PC-3 (cell line): ENCODE measurements around the gene LHX4. TPM values are rescaled to one million over a fixed set of nuclear protein-coding genes. Genes with fewer than 3 reads are reported as not detected.

ENCODE experiments used
- ATAC-seq: fragments of 200-7000 bp; cut with Tn5 transposase; 2 replicates; pipeline ENCODE4 v1.9.1; 2020; ENCODE audit warnings: mild to moderate bottlenecking, moderate library complexity
- BruUV-seq: library from RNA; stranded (reverse); fragments of 400-500 nt; replicated peaks from 2 replicates; lab custom pipeline; 2021; lab: Mats Ljungman, UMichigan
- CTCF ChIA-PET: fragments of 300-600 bp; sonication (Branson Sonifier 250); formaldehyde crosslinking; loops from one replicate; lab custom pipeline; 2022; ENCODE audit warnings: antibody characterized with exemption; lab: Charles Lee
- POLR2A ChIA-PET: fragments of 300-600 bp; sonication (Branson Sonifier 250); formaldehyde crosslinking; loops from one replicate; lab custom pipeline; 2022; ENCODE audit warnings: antibody characterized with exemption; ENCODE audit not compliant: unreplicated experiment; lab: Charles Lee
- DNase-seq: peaks from one replicate; pipeline ENCODE4 v3.0.0-alpha.2; 2015
- H2AFZ ChIP-seq: fragments of 300-600 bp; sonication (generic); 2 replicates; pipeline ENCODE4 v1.6.0; 2016; ENCODE audit warnings: antibody characterized with exemption, low read length
- H3F3A ChIP-seq: fragments of 300-600 bp; sonication (generic); one replicate; pipeline ENCODE4 v1.6.0; 2017; ENCODE audit warnings: antibody characterized with exemption, low read length, control low read depth, mild to moderate bottlenecking; ENCODE audit not compliant: unreplicated experiment
- H3K27ac ChIP-seq: fragments of 300-600 bp; sonication (generic); 2 replicates; pipeline ENCODE4 v1.5.1; 2016; ENCODE audit warnings: mild to moderate bottlenecking, low read length
- H3K27me3 ChIP-seq: fragments of 300-600 bp; sonication (generic); 2 replicates; pipeline ENCODE4 v1.6.1; 2016; ENCODE audit warnings: low read length, mixed read lengths
- H3K36me3 ChIP-seq: fragments of 300-600 bp; sonication (generic); 2 replicates; pipeline ENCODE4 v1.6.1; 2016; ENCODE audit warnings: low read depth, mixed run types, low read length, mixed read lengths
- H3K4me1 ChIP-seq: fragments of 300-600 bp; sonication (generic); 2 replicates; pipeline ENCODE4 v1.5.1; 2016; ENCODE audit warnings: low read length; ENCODE audit not compliant: insufficient read depth
- H3K4me2 ChIP-seq: fragments of 300-600 bp; sonication (generic); 2 replicates; pipeline ENCODE4 v1.6.0; 2016; ENCODE audit warnings: low read length
- H3K4me3 ChIP-seq: fragments of 300-600 bp; sonication (generic); 2 replicates; pipeline ENCODE4 v1.5.1; 2016; ENCODE audit warnings: mild to moderate bottlenecking, low read length, mixed read lengths
- H3K79me2 ChIP-seq: fragments of 300-600 bp; sonication (generic); 2 replicates; pipeline ENCODE4 v1.6.1; 2017; ENCODE audit warnings: low read length, mixed read lengths
- H3K9ac ChIP-seq: fragments of 300-600 bp; sonication (generic); 2 replicates; pipeline ENCODE4 v1.6.0; 2016; ENCODE audit warnings: mild to moderate bottlenecking, low read length
- H3K9me2 ChIP-seq: fragments of 300-600 bp; sonication (generic); replicated peaks from 2 replicates; pipeline ENCODE4 v1.6.1; 2016; ENCODE audit warnings: mixed run types, low read length, mixed read lengths
- H3K9me3 ChIP-seq: fragments of 300-600 bp; sonication (generic); 2 replicates; pipeline ENCODE4 v1.6.1; 2016; ENCODE audit warnings: low read length, mixed read lengths
- H4K20me1 ChIP-seq: fragments of 300-600 bp; sonication (generic); 2 replicates; pipeline ENCODE4 v1.6.1; 2016; ENCODE audit warnings: low read length, mixed read lengths
- CTCF ChIP-seq: fragments of 300-600 bp; sonication (generic); conservative IDR thresholded peaks from 2 replicates; pipeline ENCODE4 v1.5.1; 2017; ENCODE audit warnings: antibody characterized with exemption, low read depth, mild to moderate bottlenecking, low read length
- EZH2 ChIP-seq: fragments of 300-600 bp; sonication (generic); IDR thresholded peaks from one replicate; pipeline ENCODE4 v1.6.1; 2017; ENCODE audit warnings: antibody characterized with exemption, mild to moderate bottlenecking, low read length; ENCODE audit not compliant: unreplicated experiment
- EZH2phosphoT487 ChIP-seq: fragments of 300-600 bp; sonication (generic); IDR thresholded peaks from 2 replicates; pipeline ENCODE4 v1.6.1; 2018; ENCODE audit warnings: mild to moderate bottlenecking, antibody characterized with exemption, low read length, borderline replicate concordance
- intact Hi-C: fragments of 100-400 bp; cut with micrococcal nuclease; formaldehyde crosslinking; loops from 2 replicates; pipeline ENCODE4 v1.9.0; 2023
- total RNA-seq: library from RNA; depleted of rRNA; stranded (reverse); fragments of >200 nt; gene quantifications from 2 replicates; pipeline ENCODE4 v1.2.3, GENCODE V29; 2014

The LHX4 gene
- total RNA-seq, 1 experiment from 2014 or later: 0.04 TPM

DNA sequence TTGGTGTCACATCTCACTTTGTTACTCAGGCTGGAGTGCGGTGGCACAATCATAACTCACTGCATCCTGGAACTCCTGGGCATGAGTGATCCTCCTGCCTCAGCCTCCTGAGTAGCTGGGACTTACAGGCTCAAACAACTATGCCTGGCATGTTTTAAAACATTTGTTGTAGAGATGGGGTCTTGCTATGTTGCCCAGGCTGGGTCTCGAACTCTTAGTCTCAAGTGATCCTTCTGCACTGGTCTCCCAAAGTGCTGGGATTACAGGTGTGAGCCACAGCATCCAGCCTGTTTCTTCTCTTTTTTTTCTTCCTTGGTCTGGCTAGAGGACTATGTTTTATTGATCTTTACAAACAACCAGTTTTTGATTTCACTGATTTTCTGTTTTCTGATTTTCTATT is 64.6 kb downstream of the LHX4 start:
- no peak overlapping the region for H3K9ac ChIP-seq
- TF ChIP-seq EZH2: no peak
- no peak for TF ChIP-seq CTCF
- no peak for TF ChIP-seq EZH2phosphoT487
- no peak overlapping the region for H2AFZ ChIP-seq
- no TSS peak for BruUV-seq
- H3K9me2 ChIP-seq: no peaks in the 10 kb centered on the region
- H3K36me3 ChIP-seq: no peaks in the 10 kb centered on the region
- intact Hi-C loops: no loop called here
- H3K79me2 ChIP-seq: no peaks in the 10 kb centered on the region
- H3K4me3 ChIP-seq: no peak overlapping the region
- H3K9me3 ChIP-seq: no peaks in the 10 kb centered on the region
- 0 out of 2 replicates have a peak, but pooled peaks cover 4% of the 10 kb centered on the region for H3K4me1 ChIP-seq
- H3K27ac ChIP-seq: no peak overlapping the region
- ChIA-PET CTCF (no interaction called here), POLR2A (no interaction called here)
- no peaks in the 10 kb centered on the region for H3K27me3 ChIP-seq
- ATAC-seq (no peak), DNase-seq (no peak)
- no peaks in the 10 kb centered on the region for H3F3A ChIP-seq
- H3K4me2 ChIP-seq: no peak overlapping the region
- H4K20me1 ChIP-seq: no peaks in the 10 kb centered on the region

- ATAC-seq (no peak), DNase-seq (no peak)
- no peaks in the 10 kb centered on the region for H3K36me3 ChIP-seq
- H3K4me2 ChIP-seq: no peak overlapping the region
- ChIA-PET POLR2A (no interaction called here), CTCF (interaction anchor here (0.6 kb wide), 1 partner anchor 1416 kb away, joined by 3 read pairs; no protein-coding TSS in a partner anchor)
- H3F3A ChIP-seq: no peaks in the 10 kb centered on the region
- H3K4me1 ChIP-seq: 0 out of 2 replicates have a peak, but pooled peaks cover 4% of the 10 kb centered on the region
- H3K27ac ChIP-seq: no peak overlapping the region
- no peaks in the 10 kb centered on the region for H3K27me3 ChIP-seq
- TF ChIP-seq CTCF (no peak), EZH2 (no peak), EZH2phosphoT487 (no peak)
- no peaks in the 10 kb centered on the region for H3K9me3 ChIP-seq
- H2AFZ ChIP-seq: no peak overlapping the region
- H3K79me2 ChIP-seq: no peaks in the 10 kb centered on the region
- H3K9me2 ChIP-seq: no peaks in the 10 kb centered on the region
- intact Hi-C loops: no loop called here
- BruUV-seq: no TSS peak
- no peak overlapping the region for H3K9ac ChIP-seq
- no peaks in the 10 kb centered on the region for H4K20me1 ChIP-seq
- no peak overlapping the region for H3K4me3 ChIP-seq
Measured at GRCh38 chr1:180295999-180296398, 65.9 kb downstream of the LHX4 start.

DNA sequence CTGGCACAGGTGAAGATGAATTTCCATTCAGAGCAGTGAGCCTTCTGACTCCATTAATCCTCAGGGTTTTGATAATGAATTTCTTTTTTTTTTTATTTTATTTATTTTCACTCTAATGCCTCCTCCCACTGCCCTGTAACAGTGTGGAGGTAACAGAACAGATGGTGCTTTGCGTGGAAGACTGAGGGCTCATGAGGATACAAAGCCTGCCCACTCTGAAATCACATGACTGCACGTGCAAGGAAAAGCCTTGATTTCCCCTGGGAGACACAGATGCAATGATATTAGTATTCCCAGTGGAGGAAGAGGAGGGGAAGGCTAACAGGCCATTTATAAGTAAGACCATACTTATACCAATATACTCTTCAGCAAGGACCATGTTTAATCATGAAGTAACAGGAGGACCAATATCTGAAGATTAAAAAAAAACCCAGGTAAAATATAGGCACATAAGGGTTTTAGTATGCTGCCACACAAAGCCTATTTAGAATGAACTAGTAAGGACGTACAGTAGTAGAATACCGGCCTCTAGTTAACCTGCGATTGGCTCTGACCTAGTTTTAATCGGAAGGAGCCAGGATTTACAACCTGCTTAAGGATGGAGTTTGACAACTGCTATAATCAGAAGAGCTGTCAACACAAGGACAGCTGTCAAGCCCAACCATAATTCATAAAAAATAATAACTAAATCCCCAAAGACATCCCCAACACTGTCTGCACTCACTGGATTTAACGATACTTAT is 69.6 kb downstream of the LHX4 start:
- Histone ChIP-seq H3K9ac (no peak overlapping the region), H3K4me3 (no peak overlapping the region), H3K9me3 (no peaks in the 10 kb centered on the region), H3K4me2 (no peak overlapping the region), H2AFZ (no peak overlapping the region), H4K20me1 (no peaks in the 10 kb centered on the region), H3F3A (no peaks in the 10 kb centered on the region), H3K4me1 (peaks cover 4% of the 10 kb centered on the region; the same call in 1 of the 2 replicates), H3K9me2 (no peaks in the 10 kb centered on the region), H3K27ac (no peak overlapping the region), H3K79me2 (no peaks in the 10 kb centered on the region), H3K36me3 (no peaks in the 10 kb centered on the region), H3K27me3 (no peaks in the 10 kb centered on the region)
- POLR2A ChIA-PET: no interaction called here
- no TSS peak for BruUV-seq
- intact Hi-C loops: no loop called here
- ATAC-seq (no peak), DNase-seq (no peak)
- CTCF ChIA-PET: no interaction called here
- TF ChIP-seq EZH2 (no peak), CTCF (no peak), EZH2phosphoT487 (no peak)
